Esophagus muscularis mucosa (tissue), 4 donors: ENCODE measurements around the gene LRRC43. TPM values are rescaled to one million over a fixed set of nuclear protein-coding genes. Genes with fewer than 3 reads are reported as not detected.

ENCODE experiments used
- DNase-seq: peaks from one replicate; pipeline ENCODE4 v3.0.0-alpha.2; 2017; ENCODE audit errors: extremely low spot score
- H3K27ac ChIP-seq, 4 donors: fragments of 200-600 bp; sonication (generic); replicated peaks in 1 of 4; 1 replicate in 3 of 4; 2 replicates in 1 of 4; pipeline ENCODE4 v1.5.1; 2016 to 2019; ENCODE audit warnings: mild to moderate bottlenecking in 1 of 4
- H3K27me3 ChIP-seq, 4 donors: fragments of 200-600 bp; sonication (generic); one replicate each; pipeline versions ENCODE4 v1.5.1 to v1.6.0; 2016 to 2019
- H3K36me3 ChIP-seq, 4 donors: fragments of 200-600 bp; sonication (generic); one replicate each; pipeline ENCODE4 v1.5.1; 2016 to 2019
- H3K4me1 ChIP-seq, 4 donors: fragments of 200-600 bp; sonication (generic); one replicate each; pipeline ENCODE4 v1.5.1; 2016 to 2019
- H3K4me3 ChIP-seq, 4 donors: fragments of 200-600 bp; sonication (generic); 1 replicate in 2 of 4; 2 replicates in 2 of 4; pipeline ENCODE4 v1.5.1; 2016 to 2019; ENCODE audit warnings: mild to moderate bottlenecking in 4 of 4, moderate library complexity in 1 of 4
- H3K9me3 ChIP-seq, 4 donors: fragments of 200-600 bp; sonication (generic); 1 replicate in 3 of 4; 2 replicates in 1 of 4; pipeline ENCODE4 v1.5.1; 2016 to 2019
- EP300 ChIP-seq: sonication (generic); formaldehyde crosslinking; IDR thresholded peaks from one replicate; pipeline ENCODE4 v1.6.1; 2017; ENCODE audit warnings: antibody characterized with exemption
- POLR2A ChIP-seq: fragments of 450-650 bp; IDR thresholded peaks from one replicate; pipeline ENCODE4 v1.6.1; 2017; ENCODE audit warnings: antibody characterized with exemption, moderate library complexity, mild to moderate bottlenecking, low read depth
- POLR2AphosphoS5 ChIP-seq, 2 donors: sonication (generic); formaldehyde crosslinking; IDR thresholded peaks; one replicate each; pipeline ENCODE4 v1.6.1; 2017; ENCODE audit warnings: antibody characterized with exemption in 2 of 2
- WGBS: methylation state at CpG from one replicate; pipeline ENCODE4 v1.1.5; 2018; 5-methylcytosine and 5-hydroxymethylcytosine counted together
- intact Hi-C: fragments of 100-400 bp; cut with DNase I; formaldehyde crosslinking; loops from one replicate; pipeline ENCODE4 v1.15.1; 2023
- total RNA-seq, 4 donors: library from RNA; depleted of rRNA; stranded (reverse); fragments of >200 nt; gene quantifications; one replicate each; pipeline versions ENCODE4 v1.1.0 to v1.2.1, GENCODE V29; 2016
- TF ChIP-seq, protein P1 (sequence below), 3 experiments: fragments of 200-600 bp in 2 of 3; fragments of 450-650 bp in 1 of 3; sonication (generic) in 2 of 3; IDR thresholded peaks; one replicate each; pipeline ENCODE4 v1.5.1; 2017 to 2019; ENCODE audit warnings: antibody characterized with exemption in 3 of 3, mild to moderate bottlenecking in 2 of 3, moderate library complexity in 1 of 3

LRRC43 gene
- total RNA-seq, 4 donors from 2014 or later: 0.99 to 2.5 (median 1.3) TPM; not detected in 1

DNA sequence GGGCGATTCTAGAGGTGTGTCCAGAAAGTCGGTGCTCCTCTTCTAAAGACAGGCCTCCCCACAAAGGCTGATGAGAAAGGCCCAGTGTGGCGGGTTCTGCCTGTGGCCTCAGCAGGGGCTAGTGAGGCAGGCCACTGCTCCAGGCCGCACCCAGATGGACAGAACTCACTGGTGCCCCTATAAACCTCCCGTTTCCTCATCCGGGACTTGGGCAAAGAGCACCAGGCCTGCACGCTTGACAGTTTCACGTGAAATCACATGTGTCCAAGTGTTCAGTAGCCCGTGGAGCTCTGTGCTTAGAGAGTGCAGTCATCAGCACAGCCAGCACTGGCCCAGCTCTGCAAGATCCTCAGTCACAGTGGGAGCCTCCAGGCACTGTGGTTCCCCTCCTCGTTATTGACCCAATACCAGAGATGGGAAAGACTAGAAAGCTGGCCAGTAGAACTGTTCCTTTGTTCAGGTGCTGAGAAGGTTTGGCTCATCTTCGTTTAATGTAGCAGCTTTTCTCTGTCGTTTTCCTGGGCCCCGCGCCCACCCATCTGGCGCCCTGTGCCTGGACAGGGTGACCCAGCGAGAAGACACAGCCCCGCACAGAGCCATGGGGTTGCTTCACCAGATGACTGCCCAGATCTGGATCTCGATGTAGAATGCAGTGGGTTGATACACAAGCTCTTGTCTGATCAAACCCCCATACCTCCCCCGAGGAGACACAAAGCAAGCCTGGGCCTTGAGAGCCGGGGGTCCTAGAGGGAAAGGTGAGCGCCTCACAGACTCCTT is 35.2 kb upstream of the LRRC43 start:
- intact Hi-C loops: no loop called here
- Histone ChIP-seq H3K36me3 (peaks cover 13 to 33% (median 19%) of the 10 kb centered on the region in 4 donors), H3K27ac (no peak overlapping the region), H3K27me3 (no peaks in the 10 kb centered on the region), H3K9me3 (no peaks in the 10 kb centered on the region), H3K4me1 (peaks cover 0 to 12% (median 6%) of the 10 kb centered on the region in 4 donors), H3K4me3 (no peak overlapping the region)
- TF ChIP-seq, protein P1, sequence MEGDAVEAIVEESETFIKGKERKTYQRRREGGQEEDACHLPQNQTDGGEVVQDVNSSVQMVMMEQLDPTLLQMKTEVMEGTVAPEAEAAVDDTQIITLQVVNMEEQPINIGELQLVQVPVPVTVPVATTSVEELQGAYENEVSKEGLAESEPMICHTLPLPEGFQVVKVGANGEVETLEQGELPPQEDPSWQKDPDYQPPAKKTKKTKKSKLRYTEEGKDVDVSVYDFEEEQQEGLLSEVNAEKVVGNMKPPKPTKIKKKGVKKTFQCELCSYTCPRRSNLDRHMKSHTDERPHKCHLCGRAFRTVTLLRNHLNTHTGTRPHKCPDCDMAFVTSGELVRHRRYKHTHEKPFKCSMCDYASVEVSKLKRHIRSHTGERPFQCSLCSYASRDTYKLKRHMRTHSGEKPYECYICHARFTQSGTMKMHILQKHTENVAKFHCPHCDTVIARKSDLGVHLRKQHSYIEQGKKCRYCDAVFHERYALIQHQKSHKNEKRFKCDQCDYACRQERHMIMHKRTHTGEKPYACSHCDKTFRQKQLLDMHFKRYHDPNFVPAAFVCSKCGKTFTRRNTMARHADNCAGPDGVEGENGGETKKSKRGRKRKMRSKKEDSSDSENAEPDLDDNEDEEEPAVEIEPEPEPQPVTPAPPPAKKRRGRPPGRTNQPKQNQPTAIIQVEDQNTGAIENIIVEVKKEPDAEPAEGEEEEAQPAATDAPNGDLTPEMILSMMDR (IDR thresholded peaks at IDR 0.05): no peak
- no peak for TF ChIP-seq POLR2A
- TF ChIP-seq POLR2AphosphoS5 (IDR thresholded peaks at IDR 0.05): no peak
- no peak for TF ChIP-seq EP300
- 84% methylated on average over 17 of the region's 21 CpGs for WGBS
- no peak for DNase-seq

DNA sequence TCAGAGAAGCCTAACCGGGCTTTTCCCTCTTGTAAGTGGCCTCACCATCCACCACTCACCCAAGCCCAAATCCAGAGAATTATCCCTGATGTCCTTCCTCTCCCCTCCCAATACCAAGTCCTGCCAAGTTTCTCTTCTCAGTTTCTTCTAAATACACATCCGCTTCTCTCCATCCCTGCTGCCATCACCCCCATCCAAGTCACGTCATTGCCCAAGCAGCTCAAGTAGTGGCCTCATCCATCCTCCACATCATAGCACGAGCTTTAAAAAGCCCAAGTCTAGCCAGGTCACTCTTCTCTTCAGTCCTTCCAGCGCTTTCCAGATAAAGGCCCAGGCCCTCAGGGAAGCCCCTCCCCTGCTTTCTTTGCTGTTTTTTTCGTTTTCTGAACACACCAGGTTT is 34.3 kb upstream of the LRRC43 start:
- Histone ChIP-seq H3K9me3 (no peaks in the 10 kb centered on the region), H3K4me1 (peaks cover 0 to 12% (median 6%) of the 10 kb centered on the region in 4 donors), H3K27me3 (no peaks in the 10 kb centered on the region), H3K36me3 (peaks cover 4 to 24% (median 9%) of the 10 kb centered on the region in 4 donors), H3K4me3 (no peak overlapping the region), H3K27ac (no peak overlapping the region)
- no peak for DNase-seq
- no peak for TF ChIP-seq POLR2A
- no peak for TF ChIP-seq POLR2AphosphoS5 (IDR thresholded peaks at IDR 0.05)
- no peak for TF ChIP-seq EP300
- TF ChIP-seq, protein P1 (IDR thresholded peaks at IDR 0.05): no peak
- intact Hi-C loops: no loop called here
- WGBS: 44% methylated on average over 6 of the region's 6 CpGs

DNA sequence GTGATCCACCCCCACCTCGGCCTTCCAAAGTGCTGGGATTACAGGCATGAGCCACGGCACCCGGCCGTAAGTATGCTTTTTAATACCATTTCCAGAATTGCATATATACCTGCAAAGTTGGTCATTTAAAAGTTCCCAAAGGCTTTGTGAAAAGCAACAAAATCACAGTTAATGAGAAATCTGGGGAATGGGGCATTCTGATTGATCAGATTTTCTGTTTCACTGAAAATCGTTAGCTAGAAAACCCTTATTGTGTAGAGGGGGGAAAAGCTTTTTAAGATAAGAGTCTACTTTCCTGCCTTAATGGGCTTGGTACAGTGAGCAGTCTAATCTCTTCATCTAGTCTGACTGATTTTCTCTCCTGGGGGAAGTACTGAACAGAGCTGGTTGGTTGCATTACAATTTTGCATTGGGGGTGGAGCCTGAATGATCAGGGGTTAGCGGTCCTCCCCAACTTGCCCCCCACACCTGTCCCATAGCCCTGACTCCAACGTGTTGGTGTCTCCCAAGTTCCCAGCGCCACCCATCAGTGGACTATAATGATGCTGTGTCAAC is 32.7 kb upstream of the LRRC43 start:
- 79% methylated on average over 8 of the region's 8 CpGs for WGBS
- Histone ChIP-seq H3K9me3 (no peaks in the 10 kb centered on the region), H3K27me3 (no peaks in the 10 kb centered on the region), H3K36me3 (peaks cover 0 to 9% (median 0%) of the 10 kb centered on the region in 4 donors), H3K27ac (no peak overlapping the region), H3K4me3 (no peak overlapping the region), H3K4me1 (peaks cover 0 to 12% (median 6%) of the 10 kb centered on the region in 4 donors)
- intact Hi-C loops: no loop called here
- DNase-seq: no peak
- TF ChIP-seq, protein P1 (IDR thresholded peaks at IDR 0.05): no peak
- TF ChIP-seq EP300 (no peak), POLR2AphosphoS5 (IDR thresholded peaks at IDR 0.05) (no peak), POLR2A (no peak)

DNA sequence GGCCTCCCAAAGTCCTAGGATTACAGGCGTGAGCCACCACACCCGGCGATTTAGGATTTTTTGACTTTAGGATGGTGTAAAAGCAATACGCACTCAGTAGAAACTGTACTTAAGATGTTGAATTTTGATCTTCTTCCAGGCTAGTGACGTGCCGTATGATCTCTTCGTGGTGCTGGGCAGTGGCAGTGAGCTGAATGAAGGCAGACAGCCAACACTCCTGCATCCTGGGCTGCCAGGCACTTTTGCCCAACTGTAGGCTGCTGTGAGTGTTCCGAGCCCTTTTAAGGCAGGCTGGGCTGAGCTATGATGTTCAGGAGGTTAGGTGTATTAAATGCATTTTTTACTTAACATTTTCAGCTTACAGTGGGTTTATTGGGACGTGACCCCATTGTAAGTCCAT is 30.2 kb upstream of the LRRC43 start:
- H3K27me3 ChIP-seq: no peaks in the 10 kb centered on the region
- intact Hi-C loops: no loop called here
- 73% methylated on average over 9 of the region's 9 CpGs for WGBS
- H3K36me3 ChIP-seq: no peaks in the 10 kb centered on the region
- DNase-seq: no peak
- no peak for TF ChIP-seq POLR2AphosphoS5 (IDR thresholded peaks at IDR 0.05)
- no peak overlapping the region for H3K4me3 ChIP-seq
- H3K27ac ChIP-seq: no peak overlapping the region
- H3K4me1 ChIP-seq: peaks cover 0 to 12% (median 6%) of the 10 kb centered on the region in 4 donors
- no peaks in the 10 kb centered on the region for H3K9me3 ChIP-seq

DNA sequence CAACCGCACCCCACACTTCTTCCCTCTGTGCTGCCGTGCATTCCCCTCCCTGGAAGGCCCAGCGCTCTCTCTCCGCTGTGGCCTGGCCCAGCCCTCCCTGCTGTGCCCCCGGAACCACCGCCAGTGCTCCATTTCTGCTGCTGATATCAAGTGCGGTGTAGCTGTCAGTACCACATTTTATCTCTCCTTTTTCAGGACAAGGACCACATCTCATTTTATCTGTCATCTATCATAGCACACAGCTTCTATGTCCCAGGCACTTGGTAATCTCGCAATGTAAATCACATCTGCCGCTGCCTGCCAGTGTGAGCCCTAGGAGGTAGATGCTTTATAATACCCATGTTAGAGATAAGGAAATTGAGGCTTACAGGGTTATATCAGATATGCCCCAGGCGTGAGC is 27.2 kb upstream of the LRRC43 start:
- 92% methylated on average over 10 of the region's 10 CpGs for WGBS
- TF ChIP-seq POLR2A (no peak), POLR2AphosphoS5 (IDR thresholded peaks at IDR 0.05) (no peak), EP300 (no peak)
- TF ChIP-seq, protein P1 (IDR thresholded peaks at IDR 0.05): no peak
- Histone ChIP-seq H3K27ac (no peak overlapping the region), H3K27me3 (no peaks in the 10 kb centered on the region), H3K36me3 (no peaks in the 10 kb centered on the region), H3K9me3 (no peaks in the 10 kb centered on the region), H3K4me1 (no peaks in the 10 kb centered on the region), H3K4me3 (no peak overlapping the region)
- no peak for DNase-seq
- intact Hi-C loops: no loop called here
